HG03280 (cell line): ENCODE results near the gene DEGS1.

Source experiments
- ATAC-seq: cut with Tn5 transposase; IDR thresholded peaks from one replicate; pipeline ENCODE4 v1.9.1; 2021; ENCODE audit warnings: mild to moderate bottlenecking, moderate library complexity; ENCODE audit not compliant: unreplicated experiment

DEGS1 gene

GRCh38 chr1:224212618-224213061 lies 29.6 kb downstream of the DEGS1 start:
- ATAC-seq, result no peak

DNA sequence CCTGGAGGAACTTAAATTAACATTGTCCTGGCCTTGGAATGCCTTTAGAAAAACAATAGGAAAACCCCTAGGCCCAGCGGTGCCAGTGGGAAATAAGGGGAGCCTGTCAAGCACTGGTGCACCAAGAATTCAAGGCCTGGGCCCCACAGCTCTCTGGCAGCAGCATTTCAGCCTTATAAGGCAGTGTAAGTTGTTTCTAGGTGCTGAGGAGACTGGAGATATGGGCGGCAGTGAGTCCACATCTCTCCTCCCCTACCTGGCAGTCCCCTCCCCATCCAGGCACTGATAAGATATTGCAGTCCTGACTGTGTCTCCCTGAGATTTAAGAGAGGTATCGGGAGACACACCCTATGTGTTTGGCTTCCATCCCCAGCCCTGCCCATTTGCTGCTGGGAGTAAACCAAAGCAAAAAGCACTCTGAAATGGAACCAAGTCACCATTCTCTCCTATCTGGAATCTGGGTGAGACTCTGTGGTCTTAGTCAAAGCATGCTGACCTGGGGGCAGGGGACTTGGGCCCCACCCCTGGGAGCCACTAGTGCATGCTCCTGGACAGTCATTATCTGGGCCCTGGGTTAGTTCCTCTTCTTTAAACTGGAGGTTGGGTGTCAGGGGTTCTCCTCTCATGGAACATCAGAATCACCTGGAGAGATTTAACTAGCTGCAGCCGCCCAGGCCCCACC lies 30.5 kb downstream of the DEGS1 start:
- no peak for ATAC-seq

GRCh38 chr1:224216382-224216781 lies 33.3 kb downstream of the DEGS1 start:
- no peak for ATAC-seq

GRCh38 chr1:224217655-224218623 lies 34.9 kb downstream of the DEGS1 start:
- ATAC-seq, result no peak

DNA sequence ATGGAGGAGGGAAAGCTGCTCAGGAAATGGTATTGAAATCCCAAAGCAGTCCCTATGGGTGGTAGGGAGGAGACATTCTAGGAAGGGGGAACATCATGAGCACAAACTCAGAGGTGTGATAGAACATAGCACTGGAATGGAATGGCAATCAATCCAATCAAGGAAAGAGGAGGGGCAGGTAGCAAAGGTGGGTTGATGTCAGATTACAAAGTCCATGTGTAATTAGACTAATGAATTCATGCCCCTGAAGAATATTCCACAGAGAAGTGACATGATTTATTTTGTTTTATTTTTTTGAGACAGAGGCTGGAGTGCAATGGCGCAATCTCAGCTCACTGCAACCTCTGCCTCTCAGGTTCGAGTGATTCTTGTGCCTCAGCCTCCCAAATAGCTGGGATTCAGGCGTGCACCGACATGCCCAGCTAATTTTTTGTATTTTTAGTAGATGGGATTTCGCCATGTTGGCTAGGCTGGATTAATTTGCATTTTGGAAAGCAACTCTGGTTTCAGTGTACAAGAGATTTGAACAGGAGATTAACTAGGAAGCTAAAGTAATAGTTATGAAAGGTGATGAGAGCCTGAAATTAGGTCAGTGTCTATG lies 36.1 kb downstream of the DEGS1 start:
- no peak for ATAC-seq

GRCh38 chr1:224219612-224220059 lies 36.6 kb downstream of the DEGS1 start:
- ATAC-seq, result no peak

DNA sequence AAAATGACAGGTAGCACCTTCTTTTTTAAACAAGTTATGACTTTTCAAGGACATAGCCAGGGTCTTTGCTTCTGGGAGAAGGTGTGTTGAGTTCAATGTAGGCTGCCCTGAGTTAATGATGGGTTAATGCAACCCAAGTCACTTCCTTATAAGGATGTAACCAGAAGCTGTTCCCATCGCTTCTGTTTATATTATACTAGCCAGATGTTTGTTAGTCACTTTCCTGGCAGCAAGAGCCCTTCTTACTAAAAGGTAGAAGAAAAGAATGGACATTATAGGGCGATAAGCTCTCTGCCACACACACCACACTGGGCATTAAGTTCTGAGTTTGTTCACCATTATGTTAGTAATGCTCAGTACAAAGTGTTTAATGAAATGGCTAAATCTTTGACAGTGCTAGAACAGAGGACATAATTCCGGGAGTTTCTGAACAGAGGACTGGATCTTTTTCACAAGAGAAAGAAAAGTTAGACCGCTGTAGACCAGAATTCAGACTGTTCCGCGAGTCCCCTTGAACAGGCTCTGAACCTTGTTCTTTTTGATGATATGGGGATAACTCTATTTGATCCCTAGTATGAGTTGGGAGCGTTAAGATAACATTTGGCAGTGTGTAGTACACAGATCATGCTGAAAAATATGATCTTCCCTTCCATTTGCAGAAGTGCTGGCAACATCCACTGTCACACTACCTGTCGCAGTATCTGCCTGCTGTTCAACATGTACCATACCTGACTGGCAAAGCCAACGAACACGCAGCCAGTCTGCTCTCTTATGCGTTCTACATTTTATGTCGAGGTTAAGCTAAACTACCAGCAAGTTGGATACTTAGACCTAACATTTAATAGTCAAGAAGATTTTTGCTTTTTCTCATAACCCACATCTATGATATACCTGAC lies 41.0 kb downstream of the DEGS1 start:
- no peak for ATAC-seq

DNA sequence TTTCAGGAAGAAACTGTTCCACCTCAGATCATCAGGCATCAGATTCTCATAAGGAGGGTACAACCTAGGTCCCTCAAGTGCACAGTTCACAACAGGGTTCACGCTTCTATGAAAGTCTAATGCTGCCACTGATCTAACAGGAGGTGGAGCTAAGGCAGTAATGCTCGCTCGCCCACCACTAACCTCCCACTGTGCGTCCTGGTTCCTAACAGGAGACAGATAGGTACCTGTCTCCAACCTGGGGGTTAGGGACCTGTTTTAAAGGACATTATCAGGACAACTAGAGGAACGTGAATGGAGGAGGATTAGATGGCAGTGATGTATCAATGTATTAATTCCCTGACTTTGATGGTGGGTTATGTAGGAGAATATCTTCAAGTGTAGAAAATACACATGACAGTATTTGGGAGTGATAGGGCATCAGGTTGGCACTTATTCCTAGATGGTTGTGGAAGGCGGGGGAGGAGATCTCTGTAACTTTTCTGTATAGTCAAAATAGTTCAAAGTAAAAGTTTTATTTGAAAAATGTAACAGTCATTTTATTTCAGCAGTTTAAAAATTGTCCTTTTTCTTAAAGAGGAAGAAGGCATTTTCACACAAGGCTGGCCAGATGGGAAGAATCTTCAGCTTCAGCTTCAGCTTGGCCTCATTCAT lies 43.9 kb downstream of the DEGS1 start:
- ATAC-seq, result no peak

DNA sequence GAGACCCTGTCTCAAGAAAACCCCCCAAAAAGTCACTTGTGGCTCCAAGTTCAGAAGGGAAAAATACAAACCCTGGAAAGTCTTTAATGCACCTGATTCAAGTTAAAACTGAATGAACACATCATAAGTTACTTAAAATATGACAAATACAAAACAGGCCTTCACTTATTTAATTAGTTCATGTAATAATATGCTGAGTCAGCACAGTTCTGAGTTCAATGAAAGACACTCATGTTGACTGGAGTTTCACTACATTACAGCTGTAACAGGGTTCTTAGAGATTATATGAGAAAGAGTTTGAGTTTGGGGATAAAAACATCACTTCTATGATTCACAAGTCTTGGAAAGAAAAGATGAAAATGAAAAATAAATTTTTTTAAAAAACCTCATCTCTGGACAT lies 51.0 kb downstream of the DEGS1 start:
- ATAC-seq, result no peak

DNA sequence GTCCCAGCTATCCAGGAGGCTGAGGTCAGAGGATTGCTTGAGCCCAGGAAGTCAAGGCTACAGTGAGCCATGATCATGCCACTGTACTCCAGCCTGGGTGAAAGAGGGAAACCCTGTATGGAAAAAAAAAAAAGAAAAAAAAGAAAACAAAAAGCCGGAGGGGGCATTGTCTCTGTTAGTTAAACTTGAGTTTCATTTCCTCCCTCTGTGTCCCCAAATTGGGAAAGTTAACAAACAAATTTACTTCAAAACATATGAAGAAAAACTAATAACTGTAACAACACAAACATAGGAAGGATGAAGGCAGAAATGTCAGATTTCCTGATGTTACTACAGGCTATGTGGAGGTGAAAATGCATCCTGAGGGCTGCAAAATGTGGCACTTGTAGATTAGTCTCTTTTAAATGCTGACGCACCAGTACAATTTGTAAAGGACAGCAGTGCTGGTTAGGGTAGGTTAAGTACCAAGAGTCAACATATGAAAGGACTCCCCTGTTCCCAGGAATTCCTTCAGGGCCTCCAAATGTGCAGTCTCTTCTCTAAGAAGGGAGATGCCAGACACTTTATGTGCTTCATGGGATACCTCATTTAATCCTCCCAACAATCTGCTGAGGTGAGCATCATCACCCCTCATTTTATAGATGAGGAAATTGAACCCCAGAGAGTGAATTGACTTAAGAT lies 52.9 kb downstream of the DEGS1 start:
- no peak for ATAC-seq

DNA sequence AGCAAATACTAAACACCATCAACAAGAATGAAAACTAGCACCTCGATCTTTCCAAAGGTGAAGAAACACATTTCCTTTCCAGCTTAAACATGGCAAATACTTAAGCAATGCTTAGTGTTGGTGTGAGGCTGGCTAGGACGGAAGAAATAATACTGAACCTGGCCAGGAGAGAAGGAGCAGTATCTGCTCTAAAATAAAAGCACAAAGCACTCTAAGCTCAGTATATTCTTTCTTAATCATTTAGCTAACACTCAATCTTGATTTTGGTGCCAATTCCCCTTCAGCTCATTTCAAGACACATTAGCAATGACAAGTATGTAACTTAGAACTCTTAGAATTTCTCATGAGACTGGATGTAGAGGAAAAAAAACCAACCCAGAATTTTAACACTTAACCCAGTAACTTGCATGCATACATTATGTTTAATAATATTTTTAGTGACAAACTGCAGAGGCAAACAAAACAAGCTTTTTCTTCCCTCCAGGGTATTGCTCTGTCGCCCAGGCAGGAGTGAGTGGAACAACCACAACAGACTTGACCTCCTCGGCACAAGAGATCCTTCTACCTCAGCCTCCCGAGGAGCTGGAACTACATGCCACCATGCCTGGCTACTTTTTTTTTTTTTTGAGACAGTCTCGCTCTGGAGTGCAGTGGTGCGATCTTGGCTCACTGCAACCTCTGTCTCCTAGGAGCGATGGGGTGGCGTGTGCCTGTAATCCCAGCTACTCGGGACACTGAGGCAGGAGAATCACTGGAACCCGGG lies 54.3 kb downstream of the DEGS1 start:
- no peak for ATAC-seq

- ATAC-seq, result no peak
Measured at GRCh38 chr1:224238212-224238611, 55.2 kb downstream of the DEGS1 start.

GRCh38 chr1:224238756-224239155 lies 55.7 kb downstream of the DEGS1 start:
- ATAC-seq, result no peak
